ENCODE data around the gene CREG1.
A peak's percentile ranks its signal among the peaks of the same experiment; 100 is the strongest.

DNA sequence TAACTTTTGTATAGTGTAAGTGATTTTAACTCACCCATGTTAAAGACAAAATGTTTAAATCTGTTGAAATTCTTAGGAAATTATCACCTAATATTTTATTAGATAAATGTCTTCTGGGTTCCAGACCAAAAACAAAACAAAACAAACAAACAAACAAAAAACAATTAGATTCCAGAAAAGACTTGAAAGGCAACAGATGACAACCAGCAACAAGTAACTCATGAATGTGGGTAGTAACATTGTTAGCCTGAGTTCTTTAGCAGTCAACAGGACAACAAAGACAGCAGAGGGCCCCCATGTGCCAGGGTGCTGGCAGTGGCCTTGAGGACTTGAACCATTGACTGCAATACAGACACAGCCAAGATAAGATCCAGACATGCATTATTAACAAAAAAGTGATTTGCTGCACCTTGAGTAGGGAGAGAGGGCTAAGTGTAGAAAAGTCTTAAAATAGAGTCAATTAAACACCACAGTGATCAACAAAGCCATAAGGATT lies 32.8 kb downstream of the CREG1 start:
- TF ChIP-seq POLR2A (IDR thresholded peaks at IDR 0.05; ENCODE audit: control extremely low read depth in 1 of 2, low read depth in 2 of 2, low read length in 2 of 2) (no peak), GABPA (IDR thresholded peaks at IDR 0.05; ENCODE audit: borderline replicate concordance, insufficient read depth, low read length) (no peak), YY1 (IDR thresholded peaks at IDR 0.05; ENCODE audit: low read depth, low read length) (no peak), SIN3A (conservative IDR thresholded peaks at IDR 0.05 in 1 of 2, IDR thresholded peaks at IDR 0.05 in 1 of 2; ENCODE audit: low read depth in 1 of 2, low read length in 2 of 2) (no peak), POLR2AphosphoS5 (IDR thresholded peaks at IDR 0.05; ENCODE audit: low read depth, low read length) (no peak), TAF7 (optimal IDR thresholded peaks at IDR 0.05; ENCODE audit: borderline replicate concordance, low read depth, low read length) (no peak), SP1 (IDR thresholded peaks at IDR 0.05; ENCODE audit: low read depth, low read length) (no peak), EGR1 (IDR thresholded peaks at IDR 0.05; ENCODE audit: borderline replicate concordance, low read depth, low read length) (no peak), SIX5 (IDR thresholded peaks at IDR 0.05; ENCODE audit: low read depth, low read length) (no peak)
- TF ChIP-seq, protein P1, sequence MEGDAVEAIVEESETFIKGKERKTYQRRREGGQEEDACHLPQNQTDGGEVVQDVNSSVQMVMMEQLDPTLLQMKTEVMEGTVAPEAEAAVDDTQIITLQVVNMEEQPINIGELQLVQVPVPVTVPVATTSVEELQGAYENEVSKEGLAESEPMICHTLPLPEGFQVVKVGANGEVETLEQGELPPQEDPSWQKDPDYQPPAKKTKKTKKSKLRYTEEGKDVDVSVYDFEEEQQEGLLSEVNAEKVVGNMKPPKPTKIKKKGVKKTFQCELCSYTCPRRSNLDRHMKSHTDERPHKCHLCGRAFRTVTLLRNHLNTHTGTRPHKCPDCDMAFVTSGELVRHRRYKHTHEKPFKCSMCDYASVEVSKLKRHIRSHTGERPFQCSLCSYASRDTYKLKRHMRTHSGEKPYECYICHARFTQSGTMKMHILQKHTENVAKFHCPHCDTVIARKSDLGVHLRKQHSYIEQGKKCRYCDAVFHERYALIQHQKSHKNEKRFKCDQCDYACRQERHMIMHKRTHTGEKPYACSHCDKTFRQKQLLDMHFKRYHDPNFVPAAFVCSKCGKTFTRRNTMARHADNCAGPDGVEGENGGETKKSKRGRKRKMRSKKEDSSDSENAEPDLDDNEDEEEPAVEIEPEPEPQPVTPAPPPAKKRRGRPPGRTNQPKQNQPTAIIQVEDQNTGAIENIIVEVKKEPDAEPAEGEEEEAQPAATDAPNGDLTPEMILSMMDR (IDR thresholded peaks at IDR 0.05; ENCODE audit: control extremely low read depth in 1 of 3, insufficient read depth in 1 of 3, low read depth in 1 of 3, low read length in 3 of 3): peak; percentile 10 to 29 (median 24); a peak in 3 of 4 replicates

All from H1 (cell line).